HL-60 (cell line): ENCODE measurements around the gene TMEM255B.

Experiments used
- CTCF ChIP-seq: IDR thresholded peaks from one replicate; pipeline ENCODE4 v1.5.1; 2011; ENCODE audit warnings: low read length, control low read depth, inconsistent platforms; ENCODE audit not compliant: insufficient read depth
- POLR2AphosphoS5 ChIP-seq: IDR thresholded peaks from 2 replicates; pipeline ENCODE4 v1.6.1; 2012; ENCODE audit warnings: low read depth
- REST ChIP-seq: IDR thresholded peaks from 2 replicates; pipeline ENCODE4 v1.6.1; 2012; ENCODE audit warnings: low read depth; ENCODE audit not compliant: insufficient replicate concordance
- SPI1 ChIP-seq: IDR thresholded peaks from 2 replicates; pipeline ENCODE4 v1.6.1; 2012; ENCODE audit warnings: low read depth, mild to moderate bottlenecking, borderline replicate concordance

GRCh38 chr13:113793718-113794085 is 34.7 kb downstream of the TMEM255B start:
- TF ChIP-seq CTCF, result no peak
- no peak for TF ChIP-seq POLR2AphosphoS5
- no peak for TF ChIP-seq REST
- TF ChIP-seq SPI1, result no peak
